Measurements from ENCODE around the gene TSEN34.
A peak's percentile ranks its signal among the peaks of the same experiment; 100 is the strongest.
"Not testable (repeated sequence)": the region's sequence is repeated elsewhere in the genome, so short reads cannot be mapped to it uniquely, and the experiment has no call there.

The TSEN34 gene

DNA sequence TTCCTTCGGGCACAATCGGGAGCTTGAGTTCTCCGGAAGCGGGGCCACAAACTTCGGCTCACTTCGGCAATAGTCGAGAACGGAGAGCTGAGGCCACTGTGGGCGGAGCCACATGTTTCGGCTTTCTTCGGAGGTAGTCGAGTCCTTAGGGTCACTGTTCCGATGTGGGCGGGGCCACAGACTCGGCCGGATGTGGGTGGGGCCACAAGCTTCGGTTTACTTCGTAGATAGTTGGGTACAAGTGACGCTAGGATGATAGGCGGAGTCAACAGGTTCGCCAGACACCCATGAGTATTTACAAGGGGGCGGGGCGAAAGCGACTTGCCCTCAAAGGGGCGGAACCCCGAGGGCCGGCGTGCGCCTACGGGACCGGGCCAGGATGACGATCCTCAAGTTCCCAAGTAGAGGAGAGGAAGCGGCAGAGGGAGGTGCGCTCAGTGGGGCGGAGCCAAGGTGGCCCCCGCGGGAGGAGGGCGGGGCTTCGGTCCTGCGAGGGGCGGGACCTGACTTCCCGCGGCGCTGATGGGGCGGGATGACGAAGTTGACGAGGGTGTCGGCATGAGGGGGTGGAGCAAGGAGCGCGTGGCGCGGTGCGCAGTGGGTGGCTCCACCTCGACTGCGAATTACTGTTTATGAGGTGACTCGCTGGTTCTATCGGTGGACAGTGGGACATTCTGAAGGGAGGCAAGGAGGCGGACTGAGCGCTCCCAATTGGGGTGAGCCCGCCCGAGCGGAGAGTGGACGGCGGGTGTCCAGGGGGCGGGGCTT is 1.2 kb upstream of the TSEN34 start:
- H3K4me1 Mint-ChIP-seq, result peaks cover 43% of the 10 kb centered on the region
- peak overlapping the region; percentile 99 for H3K27ac Mint-ChIP-seq
- peak overlapping the region; percentile 95 for H3K4me3 Mint-ChIP-seq
- ATAC-seq, result peak; percentile 74
- H3K36me3 Mint-ChIP-seq, result peaks cover 80% of the 10 kb centered on the region
- no peaks in the 10 kb centered on the region for H3K9me3 Mint-ChIP-seq
- DNase-seq (ENCODE audit: low spot score in 2 of 2), result peak; percentile 98 to 100

DNA sequence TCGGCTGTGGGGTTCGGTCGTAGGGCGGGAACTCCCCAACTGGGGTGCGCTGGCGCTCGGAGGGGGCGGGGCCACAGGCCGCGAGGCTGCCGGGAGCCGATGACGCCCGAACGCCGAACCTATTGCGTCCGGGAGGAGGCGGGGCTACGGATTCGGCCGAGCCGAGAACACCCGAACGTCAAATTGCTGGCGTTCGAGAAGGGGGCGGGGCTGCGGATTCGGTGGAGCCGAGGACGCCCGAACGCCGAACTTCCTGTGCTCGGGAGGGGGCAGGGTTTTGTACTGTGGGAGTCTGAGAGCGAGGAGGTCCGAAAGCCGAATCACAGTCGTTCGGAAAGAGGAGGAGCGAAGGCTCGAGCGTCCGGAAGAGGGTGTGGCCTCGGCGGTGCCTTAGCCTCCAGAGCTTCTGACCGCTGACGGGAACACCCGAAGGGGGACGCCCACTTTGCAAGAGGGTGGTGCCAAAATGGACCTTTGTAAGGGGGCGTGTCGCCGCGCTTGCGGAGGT is 551 bp upstream of the TSEN34 start:
- Mint-ChIP-seq H3K4me3 (peak overlapping the region; percentile 95), H3K9me3 (no peaks in the 10 kb centered on the region), H3K27ac (peak overlapping the region; percentile 99), H3K4me1 (peaks cover 43% of the 10 kb centered on the region), H3K36me3 (peaks cover 82% of the 10 kb centered on the region)
- DNase-seq (ENCODE audit: low spot score in 2 of 2) (peak; percentile 99 to 100), ATAC-seq (peak; percentile 76)

DNA sequence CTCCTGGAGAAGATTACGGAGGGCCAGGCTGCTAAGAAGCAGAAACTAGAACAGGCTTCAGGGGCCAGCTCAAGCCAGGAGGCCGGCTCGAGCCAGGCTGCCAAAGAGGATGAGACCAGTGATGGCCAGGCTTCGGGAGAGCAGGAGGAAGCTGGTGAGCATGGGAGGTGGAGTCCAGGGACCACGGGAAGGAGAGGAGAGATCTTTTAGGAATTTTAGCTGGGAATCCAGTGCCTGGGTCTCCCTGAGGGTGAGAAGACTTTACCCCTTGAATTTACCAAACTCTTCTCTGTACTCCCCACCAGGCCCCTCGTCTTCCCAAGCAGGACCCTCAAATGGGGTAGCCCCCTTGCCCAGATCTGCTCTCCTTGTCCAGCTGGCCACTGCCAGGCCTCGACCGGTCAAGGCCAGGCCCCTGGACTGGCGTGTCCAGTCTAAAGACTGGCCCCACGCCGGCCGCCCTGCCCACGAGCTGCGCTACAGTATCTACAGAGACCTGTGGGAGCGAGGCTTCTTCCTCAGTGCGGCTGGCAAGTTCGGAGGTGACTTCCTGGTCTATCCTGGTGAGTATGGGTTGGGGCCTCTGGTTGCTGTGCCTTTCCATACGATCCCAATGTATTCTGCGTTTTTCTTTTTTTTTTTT is 824 bp downstream of the TSEN34 start:
- peaks cover 38% of the 10 kb centered on the region for H3K4me1 Mint-ChIP-seq
- H3K36me3 Mint-ChIP-seq, result peaks cover 77% of the 10 kb centered on the region
- H3K9me3 Mint-ChIP-seq, result no peaks in the 10 kb centered on the region
- ATAC-seq (no peak), DNase-seq (ENCODE audit: low spot score in 2 of 2) (no peak)
- peak overlapping the region; percentile 99 for H3K27ac Mint-ChIP-seq
- peak overlapping the region; percentile 95 for H3K4me3 Mint-ChIP-seq

DNA sequence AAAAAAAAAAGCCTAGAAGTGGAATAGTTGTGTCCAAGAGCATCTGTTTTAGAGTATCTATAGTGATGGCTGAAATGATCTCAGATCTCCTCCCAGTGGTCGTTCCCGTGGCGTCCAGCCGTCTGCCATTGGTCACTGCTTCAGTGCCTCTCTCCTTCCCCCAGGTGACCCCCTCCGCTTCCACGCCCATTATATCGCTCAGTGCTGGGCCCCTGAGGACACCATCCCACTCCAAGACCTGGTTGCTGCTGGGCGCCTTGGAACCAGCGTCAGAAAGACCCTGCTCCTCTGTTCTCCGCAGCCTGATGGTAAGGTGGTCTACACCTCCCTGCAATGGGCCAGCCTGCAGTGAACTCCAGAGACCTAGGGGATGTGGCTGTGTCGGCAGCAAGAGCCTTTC is 1.9 kb downstream of the TSEN34 start:
- Mint-ChIP-seq H3K4me3 (peak overlapping the region; percentile 95), H3K36me3 (peaks cover 68% of the 10 kb centered on the region), H3K9me3 (no peaks in the 10 kb centered on the region), H3K4me1 (peaks cover 27% of the 10 kb centered on the region), H3K27ac (no peak overlapping the region)
- ATAC-seq, result no peak
- DNase-seq (ENCODE audit: low spot score in 2 of 2), result no peak

DNA sequence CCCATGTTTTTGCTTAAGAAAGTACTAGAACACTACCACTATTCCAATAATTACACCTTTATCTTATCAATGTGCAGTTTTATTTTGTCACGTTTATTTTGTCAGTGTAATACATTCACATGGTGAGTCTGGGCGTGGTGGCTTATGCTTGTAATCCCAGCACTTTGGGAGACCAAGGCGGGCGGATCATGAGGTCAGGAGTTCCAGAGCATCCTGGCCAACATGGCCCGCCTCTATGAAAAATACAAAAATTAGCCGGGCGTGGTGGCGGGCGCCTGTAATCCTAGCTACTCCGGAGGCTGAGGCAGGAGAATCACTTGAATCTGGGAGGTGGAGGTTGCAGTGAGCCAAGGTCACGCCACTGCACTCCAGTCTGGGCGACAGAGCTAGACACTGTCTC is 3.4 kb downstream of the TSEN34 start:
- not testable (repeated sequence) for DNase-seq (ENCODE audit: low spot score in 2 of 2); H3K9me3 Mint-ChIP-seq; ATAC-seq; H3K27ac Mint-ChIP-seq; H3K4me3 Mint-ChIP-seq
- Mint-ChIP-seq H3K4me1 (peaks cover 24% of the 10 kb centered on the region), H3K36me3 (peaks cover 64% of the 10 kb centered on the region)

- DNase-seq (ENCODE audit: low spot score in 2 of 2) (no peak), ATAC-seq (no peak)
- Mint-ChIP-seq H3K4me3 (no peak overlapping the region), H3K9me3 (no peaks in the 10 kb centered on the region), H3K27ac (no peak overlapping the region), H3K4me1 (peaks cover 34% of the 10 kb centered on the region), H3K36me3 (peaks cover 59% of the 10 kb centered on the region)
Observed at GRCh38 chr19:54196536-54196935, 5.4 kb downstream of the TSEN34 start.

GRCh38 chr19:54197121-54197520 is 6.0 kb downstream of the TSEN34 start:
- H3K9me3 Mint-ChIP-seq, result no peaks in the 10 kb centered on the region
- no peak for ATAC-seq
- H3K4me3 Mint-ChIP-seq, result no peak overlapping the region
- peaks cover 31% of the 10 kb centered on the region for H3K4me1 Mint-ChIP-seq
- no peak for DNase-seq (ENCODE audit: low spot score in 2 of 2)
- H3K27ac Mint-ChIP-seq, result no peak overlapping the region
- peaks cover 61% of the 10 kb centered on the region for H3K36me3 Mint-ChIP-seq

DNA sequence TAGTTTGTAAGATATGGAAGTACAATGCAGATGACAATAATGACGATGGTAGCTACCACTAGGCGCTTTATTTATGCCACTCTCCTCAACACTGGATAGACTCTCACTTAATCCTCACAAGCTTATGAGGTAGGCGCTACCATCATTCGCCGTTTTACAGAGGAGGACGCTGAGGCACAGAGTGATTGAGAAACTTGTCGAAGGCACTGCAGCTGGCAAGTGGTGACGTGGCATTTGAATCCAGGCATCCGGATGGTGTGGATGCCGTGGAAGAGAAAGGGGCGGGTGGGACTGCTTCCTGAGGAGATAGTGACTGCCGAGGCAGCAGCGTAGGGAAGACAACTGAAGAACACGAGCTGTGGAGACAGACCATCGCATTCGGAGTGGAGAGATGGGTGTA is 8.3 kb downstream of the TSEN34 start:
- peak overlapping the region; percentile 99 for H3K27ac Mint-ChIP-seq
- H3K4me1 Mint-ChIP-seq, result peaks cover 42% of the 10 kb centered on the region
- ATAC-seq, result no peak
- H3K9me3 Mint-ChIP-seq, result no peaks in the 10 kb centered on the region
- peak overlapping the region; percentile 88 for H3K4me3 Mint-ChIP-seq
- H3K36me3 Mint-ChIP-seq, result peaks cover 63% of the 10 kb centered on the region
- no peak for DNase-seq (ENCODE audit: low spot score in 2 of 2)

- Mint-ChIP-seq H3K9me3 (no peaks in the 10 kb centered on the region), H3K27ac (peak overlapping the region; percentile 99), H3K36me3 (peaks cover 63% of the 10 kb centered on the region), H3K4me1 (peaks cover 60% of the 10 kb centered on the region), H3K4me3 (peak overlapping the region; percentile 88)
- ATAC-seq (no peak), DNase-seq (ENCODE audit: low spot score in 2 of 2) (no peak)
Observed at GRCh38 chr19:54201172-54201701, 10.1 kb downstream of the TSEN34 start.

DNA sequence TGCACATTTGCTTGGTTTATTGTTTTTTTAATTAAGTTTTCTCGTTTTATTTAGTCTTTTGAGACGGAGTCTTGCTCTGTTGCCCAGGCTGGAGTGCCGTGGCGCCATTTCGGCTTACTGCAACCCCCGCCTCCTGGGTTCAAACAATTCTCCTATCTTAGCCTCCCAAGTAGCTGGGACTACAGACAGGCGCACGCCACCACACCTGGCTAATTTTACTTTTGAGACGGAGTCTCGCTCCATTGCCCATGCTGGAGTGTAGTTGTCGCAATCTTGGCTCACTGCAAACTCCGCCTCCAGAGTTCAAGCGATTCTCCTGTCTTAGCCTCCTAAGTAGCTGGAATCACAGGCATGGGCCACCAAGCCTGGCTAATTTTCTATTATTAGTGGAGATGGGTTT is 10.9 kb downstream of the TSEN34 start:
- peaks cover 67% of the 10 kb centered on the region for H3K4me1 Mint-ChIP-seq
- DNase-seq (ENCODE audit: low spot score in 2 of 2), result no peak
- H3K36me3 Mint-ChIP-seq, result peaks cover 69% of the 10 kb centered on the region
- H3K9me3 Mint-ChIP-seq, result no peaks in the 10 kb centered on the region
- peak overlapping the region; percentile 88 for H3K4me3 Mint-ChIP-seq
- ATAC-seq, result no peak
- H3K27ac Mint-ChIP-seq, result peak overlapping the region; percentile 99

DNA sequence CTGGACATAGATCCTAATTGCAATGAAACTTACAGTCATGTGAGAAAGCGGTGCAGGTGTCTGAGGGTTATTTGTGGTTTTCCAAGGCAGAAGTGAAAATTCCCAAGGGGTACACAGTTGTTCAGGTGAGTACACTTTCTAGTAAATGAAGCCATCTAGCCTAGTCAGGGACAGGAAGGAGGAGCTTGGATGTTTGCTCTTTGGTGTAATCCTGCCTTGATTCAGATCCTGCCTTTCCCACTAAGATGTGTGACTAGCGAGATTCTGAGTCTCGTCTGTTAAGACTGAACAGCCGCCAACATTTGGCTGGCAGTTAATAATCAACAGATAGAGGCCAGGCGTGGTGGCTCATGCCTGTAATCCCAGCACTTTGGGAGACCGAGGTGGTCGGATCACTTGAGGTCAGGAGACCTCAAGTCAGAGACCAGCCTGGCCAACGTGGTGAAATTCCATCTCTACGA is 12.1 kb downstream of the TSEN34 start:
- Mint-ChIP-seq H3K4me1 (peaks cover 79% of the 10 kb centered on the region), H3K27ac (peak overlapping the region; percentile 99), H3K4me3 (peak overlapping the region; percentile 88), H3K9me3 (no peaks in the 10 kb centered on the region), H3K36me3 (peaks cover 81% of the 10 kb centered on the region)
- ATAC-seq (no peak), DNase-seq (ENCODE audit: low spot score in 2 of 2) (no peak)

DNA sequence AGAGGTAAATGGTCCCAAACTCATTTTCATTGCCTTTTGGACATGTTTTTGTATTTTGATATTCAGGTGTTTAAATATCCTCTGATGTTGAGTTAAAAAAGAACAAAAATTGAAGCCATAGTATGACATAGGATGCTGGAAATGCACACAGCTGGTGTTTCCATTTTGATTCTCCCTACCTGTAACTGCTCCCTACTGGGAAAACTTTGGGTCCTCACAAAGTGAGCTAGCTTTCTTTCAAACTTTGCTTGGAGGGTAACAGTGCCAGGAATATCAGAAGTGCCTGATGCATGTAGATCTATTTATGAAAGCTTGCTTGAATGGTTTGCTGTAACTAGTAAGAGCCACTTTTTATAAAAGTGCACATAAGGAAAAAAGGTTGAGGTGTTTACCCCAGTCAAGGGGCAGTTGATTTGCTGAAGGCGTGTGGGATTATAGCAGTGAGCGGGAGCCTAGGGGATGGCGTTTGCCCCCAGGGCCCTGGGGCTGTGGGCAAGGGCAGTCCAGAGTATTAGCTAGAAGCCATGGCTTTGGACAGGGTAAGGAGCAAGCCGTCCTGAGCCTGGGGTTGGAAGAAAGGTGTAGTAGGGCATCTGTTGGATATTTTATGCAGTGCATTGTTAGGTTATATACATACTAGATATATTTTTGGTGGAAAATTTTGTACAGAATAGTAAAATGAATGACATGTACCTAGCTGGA is 13.8 kb downstream of the TSEN34 start:
- peak overlapping the region; percentile 88 for H3K4me3 Mint-ChIP-seq
- no peaks in the 10 kb centered on the region for H3K9me3 Mint-ChIP-seq
- ATAC-seq (no peak), DNase-seq (ENCODE audit: low spot score in 2 of 2) (no peak)
- H3K36me3 Mint-ChIP-seq, result peaks cover 98% of the 10 kb centered on the region
- H3K4me1 Mint-ChIP-seq, result peaks cover 91% of the 10 kb centered on the region
- peak overlapping the region; percentile 99 for H3K27ac Mint-ChIP-seq

DNA sequence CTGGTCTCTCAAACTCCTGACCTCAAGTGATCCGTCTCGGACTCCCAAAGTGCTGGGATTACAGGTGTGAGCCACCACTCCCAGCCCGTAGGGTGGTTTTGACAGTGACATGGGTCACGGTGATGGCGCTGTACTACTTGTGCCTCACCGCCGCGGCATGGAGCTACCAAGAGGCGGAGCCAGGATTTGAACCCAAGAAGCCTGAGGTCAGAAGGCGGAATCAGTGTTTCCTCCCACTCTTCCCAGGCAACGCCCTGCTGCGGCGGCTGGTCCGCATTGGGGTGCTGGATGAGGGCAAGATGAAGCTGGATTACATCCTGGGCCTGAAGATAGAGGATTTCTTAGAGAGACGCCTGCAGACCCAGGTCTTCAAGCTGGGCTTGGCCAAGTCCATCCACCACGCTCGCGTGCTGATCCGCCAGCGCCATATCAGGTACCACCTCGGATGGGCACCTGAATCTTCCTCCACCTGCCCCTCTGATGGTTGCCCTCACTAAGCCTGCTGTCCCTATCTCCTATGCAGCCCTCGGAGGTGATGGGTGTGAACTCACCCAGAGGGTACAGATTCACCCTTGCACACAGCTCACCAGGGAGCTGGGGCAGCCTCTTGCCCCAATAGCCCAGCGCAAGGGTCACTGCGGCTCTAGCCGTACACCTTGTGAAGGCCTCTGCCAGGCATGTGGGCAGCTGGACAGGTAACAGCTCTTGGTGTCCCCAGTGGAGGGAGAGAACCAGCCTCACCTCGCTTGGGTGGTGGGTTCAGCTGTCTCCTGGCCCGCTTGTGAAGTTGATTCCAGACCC is 15.1 kb downstream of the TSEN34 start:
- H3K4me1 Mint-ChIP-seq, result peaks cover 95% of the 10 kb centered on the region
- peak overlapping the region; percentile 88 for H3K4me3 Mint-ChIP-seq
- peaks cover 98% of the 10 kb centered on the region for H3K36me3 Mint-ChIP-seq
- DNase-seq (ENCODE audit: low spot score in 2 of 2) (no peak), ATAC-seq (no peak)
- H3K27ac Mint-ChIP-seq, result peak overlapping the region; percentile 90
- H3K9me3 Mint-ChIP-seq, result no peaks in the 10 kb centered on the region

DNA sequence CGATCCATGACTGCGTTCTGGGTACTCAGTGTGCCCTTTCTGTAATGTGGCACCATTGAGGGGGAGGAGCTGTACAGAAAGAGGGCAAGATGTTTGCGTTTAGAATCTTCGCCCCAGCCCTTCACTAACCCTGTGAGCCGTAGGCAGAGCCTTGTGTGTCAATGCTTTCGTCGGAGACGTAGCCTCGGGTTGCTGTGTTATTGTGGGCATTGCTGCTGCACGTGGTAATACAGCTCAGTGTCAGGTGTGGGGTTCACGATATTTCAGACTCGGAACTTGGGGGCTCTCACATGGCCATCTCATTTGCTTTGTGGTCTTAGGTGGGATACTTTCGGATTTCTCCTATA is 15.7 kb downstream of the TSEN34 start:
- Mint-ChIP-seq H3K36me3 (peaks cover 97% of the 10 kb centered on the region), H3K9me3 (no peaks in the 10 kb centered on the region), H3K4me1 (peaks cover 97% of the 10 kb centered on the region), H3K4me3 (peak overlapping the region; percentile 88), H3K27ac (peak overlapping the region; percentile 90)
- ATAC-seq (no peak), DNase-seq (ENCODE audit: low spot score in 2 of 2) (no peak)

All from stimulated activated effector memory CD8-positive, alpha-beta T cell treated with anti-CD3 and anti-CD28 coated beads, Interleukin-12 subunit alpha, Interleukin-12 subunit beta, amount 100 ng/mL, for 72 hours (primary cell).